Neural cell (in vitro differentiated cells): Measurements from ENCODE around the gene TLR9.

Experiments
- CTCF ChIP-seq: fragments of 450-650 bp; IDR thresholded peaks from 2 replicates; pipeline ENCODE4 v1.5.1; 2014; ENCODE audit warnings: antibody characterized with exemption, mild to moderate bottlenecking, moderate library complexity; ENCODE audit not compliant: poor library complexity, severe bottlenecking
- EP300 ChIP-seq: fragments of 450-650 bp; conservative IDR thresholded peaks from 2 replicates; pipeline ENCODE4 v1.6.1; 2014; ENCODE audit warnings: antibody characterized with exemption, mild to moderate bottlenecking, moderate library complexity; ENCODE audit not compliant: poor library complexity, severe bottlenecking
- EZH2 ChIP-seq: fragments of 200-600, 300-800 bp; shearing (Covaris generic), sonication (generic); IDR thresholded peaks from 2 replicates; pipeline ENCODE4 v1.6.1; 2014; ENCODE audit warnings: antibody characterized with exemption, low read length, borderline replicate concordance, mild to moderate bottlenecking; ENCODE audit not compliant: insufficient read depth, poor library complexity, severe bottlenecking
- POLR2AphosphoS5 ChIP-seq: IDR thresholded peaks from 2 replicates; pipeline ENCODE4 v1.6.1; 2012
- RAD21 ChIP-seq: fragments of 450-650 bp; conservative IDR thresholded peaks from 2 replicates; pipeline ENCODE4 v1.6.1; 2014; ENCODE audit warnings: antibody characterized with exemption, mild to moderate bottlenecking, moderate library complexity
- REST ChIP-seq: IDR thresholded peaks from 2 replicates; pipeline ENCODE4 v1.6.1; 2012; ENCODE audit warnings: borderline replicate concordance

- no peak for TF ChIP-seq CTCF
- TF ChIP-seq RAD21: no peak
- no peak for TF ChIP-seq EP300
- TF ChIP-seq POLR2AphosphoS5: no peak
- TF ChIP-seq EZH2: no peak
- TF ChIP-seq REST: no peak
Measured at GRCh38 chr3:52175416-52176179, 49.8 kb downstream of the TLR9 start.
